ENCODE measurements around the gene SCD.

SCD gene

GRCh38 chr10:100311298-100311697, 35.7 kb upstream of the SCD start:
- no peak overlapping the region for H3K4me3 ChIP-seq (ENCODE audit: low read depth, low read length)
- in situ Hi-C loops (cut with HindIII; ENCODE audit: low sequenced_read_pairs): no loop called here
- no peak for TF ChIP-seq CTCF (IDR thresholded peaks at IDR 0.05; ENCODE audit: low read depth, low read length, missing control alignments)

GRCh38 chr10:100315615-100316014, 31.4 kb upstream of the SCD start:
- in situ Hi-C loops (cut with HindIII; ENCODE audit: low sequenced_read_pairs): no loop called here
- no peak for TF ChIP-seq CTCF (IDR thresholded peaks at IDR 0.05; ENCODE audit: low read depth, low read length, missing control alignments)
- H3K4me3 ChIP-seq (ENCODE audit: low read depth, low read length): no peak overlapping the region
- no peak for DNase-seq (ENCODE audit: low read depth)

More at GRCh38 chr10:100311298-100311697, 35.7 kb upstream of the SCD start:
- DNase-seq (ENCODE audit: low read depth): no peak

DNA sequence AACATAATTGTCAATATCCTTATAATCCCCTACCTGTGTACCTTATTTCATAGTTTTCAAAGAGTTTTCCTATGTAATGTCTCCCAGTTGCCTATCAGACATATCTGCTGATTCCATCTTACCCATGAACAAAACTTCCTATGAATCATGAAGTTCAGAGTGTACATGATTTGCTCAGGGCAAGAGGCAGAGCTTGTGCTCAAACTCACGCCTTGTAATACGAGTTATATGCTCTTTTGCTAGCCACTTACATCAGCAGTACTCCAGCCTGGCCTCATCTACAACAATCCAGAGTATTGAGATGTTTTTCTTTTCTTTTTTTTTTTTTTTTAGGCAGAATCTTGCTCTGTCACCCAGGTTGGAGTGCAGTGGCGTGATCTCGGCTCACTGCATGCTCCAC, 28.8 kb upstream of the SCD start:
- DNase-seq (ENCODE audit: low read depth): no peak
- no peak for TF ChIP-seq CTCF (IDR thresholded peaks at IDR 0.05; ENCODE audit: low read depth, low read length, missing control alignments)
- in situ Hi-C loops (cut with HindIII; ENCODE audit: low sequenced_read_pairs): no loop called here
- no peak overlapping the region for H3K4me3 ChIP-seq (ENCODE audit: low read depth, low read length)

GRCh38 chr10:100319707-100320402, 27.2 kb upstream of the SCD start:
- DNase-seq (ENCODE audit: low read depth): no peak
- no peak for TF ChIP-seq CTCF (IDR thresholded peaks at IDR 0.05; ENCODE audit: low read depth, low read length, missing control alignments)
- in situ Hi-C loops (cut with HindIII; ENCODE audit: low sequenced_read_pairs): no loop called here
- no peak overlapping the region for H3K4me3 ChIP-seq (ENCODE audit: low read depth, low read length)

- H3K4me3 ChIP-seq (ENCODE audit: low read depth, low read length): no peak overlapping the region
- no peak for DNase-seq (ENCODE audit: low read depth)
- TF ChIP-seq CTCF (IDR thresholded peaks at IDR 0.05; ENCODE audit: low read depth, low read length, missing control alignments): no peak
- in situ Hi-C loops (cut with HindIII; ENCODE audit: low sequenced_read_pairs): loop anchor here (25.0 kb wide), 1 partner anchor 562 kb away; no protein-coding TSS in a partner anchor
Measured at GRCh38 chr10:100325158-100325557, 21.9 kb upstream of the SCD start.

- no peak for TF ChIP-seq CTCF (IDR thresholded peaks at IDR 0.05; ENCODE audit: low read depth, low read length, missing control alignments)
- no peak overlapping the region for H3K4me3 ChIP-seq (ENCODE audit: low read depth, low read length)
- DNase-seq (ENCODE audit: low read depth): no peak
- in situ Hi-C loops (cut with HindIII; ENCODE audit: low sequenced_read_pairs): loop anchor here (25.0 kb wide), 1 partner anchor 560 kb away; no protein-coding TSS in a partner anchor
Measured at GRCh38 chr10:100327007-100327717, 19.9 kb upstream of the SCD start.

All from astrocyte of the cerebellum (primary cell).